ENCODE results near the gene CORO2B. TPM values are rescaled to one million over a fixed set of nuclear protein-coding genes. Genes with fewer than 3 reads are reported as not detected.

The CORO2B gene
- total and polyA plus RNA-seq, 11 donors, result 3.0 to 9.1 (median 5.0) TPM

- WGBS, 4 donors, result 89 to 91% (median 90%) methylated on average over 5 to 6 of the region's 6 CpGs
- DNase-seq (no peak), ATAC-seq (no peak)
- no peaks in the 10 kb centered on the region for H3K9me3 ChIP-seq
- H3K27ac ChIP-seq, result no peak overlapping the region
- intact Hi-C loops (cut with DNase I), result loop anchor here in 2 of 10 donors (5.0 kb wide), 2 partner anchors 79 to 84 kb away; no protein-coding TSS in a partner anchor
- peaks cover 0 to 9% (median 3%) of the 10 kb centered on the region in 12 donors for H3K4me1 ChIP-seq
- TF ChIP-seq POLR2A (IDR thresholded peaks at IDR 0.05), result no peak
- no peak for TF ChIP-seq CTCF (IDR thresholded peaks at IDR 0.05)
- peaks cover 0 to 10% (median 0%) of the 10 kb centered on the region in 9 donors for H3K27me3 ChIP-seq
- no peaks in the 10 kb centered on the region for H3K36me3 ChIP-seq
- H3K4me3 ChIP-seq, result no peak overlapping the region
Observed at GRCh38 chr15:68572921-68573320, 5.9 kb upstream of the CORO2B start.

- peaks cover 0 to 19% (median 0%) of the 10 kb centered on the region in 9 donors for H3K27me3 ChIP-seq
- H3K4me1 ChIP-seq, result peaks cover 0 to 12% (median 9%) of the 10 kb centered on the region in 12 donors
- H3K27ac ChIP-seq, result no peak overlapping the region
- 84 to 90% (median 87%) methylated on average over 4 of the region's 4 CpGs for WGBS, 4 donors
- no peaks in the 10 kb centered on the region for H3K36me3 ChIP-seq
- TF ChIP-seq POLR2A (IDR thresholded peaks at IDR 0.05) (no peak), CTCF (IDR thresholded peaks at IDR 0.05) (no peak)
- intact Hi-C loops (cut with DNase I), result loop anchor here in 2 of 10 donors (5.0 kb wide), 2 partner anchors 78 to 83 kb away; no protein-coding TSS in a partner anchor
- ATAC-seq (no peak), DNase-seq (no peak)
- no peaks in the 10 kb centered on the region for H3K9me3 ChIP-seq
- H3K4me3 ChIP-seq, result no peak overlapping the region
Observed at GRCh38 chr15:68574046-68574445, 4.7 kb upstream of the CORO2B start.

- Histone ChIP-seq H3K4me1 (peaks cover 0 to 17% (median 13%) of the 10 kb centered on the region in 12 donors), H3K9me3 (no peaks in the 10 kb centered on the region), H3K27me3 (peaks cover 0 to 24% (median 0%) of the 10 kb centered on the region in 9 donors), H3K4me3 (no peak overlapping the region), H3K27ac (no peak overlapping the region), H3K36me3 (no peaks in the 10 kb centered on the region)
- WGBS, 4 donors, result 97% methylated on average over 6 of the region's 6 CpGs
- ATAC-seq, result no peak
- intact Hi-C loops (cut with DNase I), result loop anchor here in 8 of 10 donors (5.0 kb wide), 5 partner anchors 48 to 158 kb away; no protein-coding TSS in a partner anchor
- no peak for DNase-seq
- TF ChIP-seq CTCF (IDR thresholded peaks at IDR 0.05), result no peak
- no peak for TF ChIP-seq POLR2A (IDR thresholded peaks at IDR 0.05)
Observed at GRCh38 chr15:68574629-68575028, 4.2 kb upstream of the CORO2B start.

- WGBS, 4 donors, result 57 to 69% (median 65%) methylated on average over 5 of the region's 5 CpGs
- Histone ChIP-seq H3K27ac (no peak overlapping the region), H3K9me3 (no peaks in the 10 kb centered on the region), H3K36me3 (no peaks in the 10 kb centered on the region), H3K27me3 (peaks cover 0 to 25% (median 0%) of the 10 kb centered on the region in 9 donors), H3K4me3 (no peak overlapping the region), H3K4me1 (peaks cover 0 to 22% (median 17%) of the 10 kb centered on the region in 12 donors)
- intact Hi-C loops (cut with DNase I), result loop anchor here in 7 of 10 donors (5.0 kb wide), 3 partner anchors 46 to 156 kb away; no protein-coding TSS in a partner anchor
- DNase-seq, result no peak
- TF ChIP-seq CTCF (IDR thresholded peaks at IDR 0.05), result no peak
- TF ChIP-seq POLR2A (IDR thresholded peaks at IDR 0.05), result no peak
- no peak for ATAC-seq
Observed at GRCh38 chr15:68576235-68576892, 2.4 kb upstream of the CORO2B start.
